WTC11 (cell line): ENCODE data around the gene THSD7B. TPM values are rescaled to one million over a fixed set of nuclear protein-coding genes. Genes with fewer than 3 reads are reported as not detected.
A peak's percentile ranks its signal among the peaks of the same experiment; 100 is the strongest.

Experiments used
- ATAC-seq: fragments of 200-7000 bp; cut with Tn5 transposase; 2 replicates; pipeline ENCODE4 v1.10.0; 2021; ENCODE audit warnings: mild to moderate bottlenecking, moderate library complexity
- CTCF ChIA-PET: fragments of 300-600 bp; sonication (Branson Sonifier 250); formaldehyde crosslinking; loops from one replicate; lab custom pipeline; 2021; ENCODE audit warnings: antibody characterized with exemption; lab: Charles Lee
- POLR2A ChIA-PET: fragments of 350-600 bp; sonication (Branson Sonifier 250); formaldehyde crosslinking; loops from one replicate; lab custom pipeline; 2021; ENCODE audit warnings: antibody characterized with exemption; lab: Charles Lee
- DNase-seq: peaks from one replicate; pipeline ENCODE4 v3.0.0; 2021; ENCODE audit warnings: low spot score
- H3K27ac Mint-ChIP-seq: 2 replicates; pipeline ENCODE4 v1.8.0; 2021; ENCODE audit warnings: mixed read lengths
- H3K27me3 Mint-ChIP-seq: 2 replicates; pipeline ENCODE4 v1.8.0; 2021; ENCODE audit warnings: low read depth, mild to moderate bottlenecking, moderate library complexity, mixed read lengths
- H3K36me3 Mint-ChIP-seq: 2 replicates; pipeline ENCODE4 v1.8.0; 2021; ENCODE audit warnings: mixed read lengths
- H3K4me1 Mint-ChIP-seq: 2 replicates; pipeline ENCODE4 v1.8.0; 2022; ENCODE audit warnings: mixed read lengths
- H3K4me3 Mint-ChIP-seq: 2 replicates; pipeline ENCODE4 v1.8.0; 2021; ENCODE audit warnings: mild to moderate bottlenecking, moderate library complexity, mixed read lengths
- H3K9me3 Mint-ChIP-seq: 2 replicates; pipeline ENCODE4 v1.8.0; 2021; ENCODE audit warnings: mixed read lengths
- ATF2 ChIP-seq: sonication (generic); formaldehyde crosslinking; IDR thresholded peaks from 2 replicates; pipeline ENCODE4 v1.8.1; 2022; ENCODE audit warnings: low read depth, missing genetic modification reagents, borderline replicate concordance
- E2F1 ChIP-seq: sonication (generic); formaldehyde crosslinking; IDR thresholded peaks from 2 replicates; pipeline ENCODE4 v1.8.0; 2022; ENCODE audit warnings: mild to moderate bottlenecking, missing genetic modification reagents
- E2F4 ChIP-seq: sonication (generic); formaldehyde crosslinking; IDR thresholded peaks from 2 replicates; pipeline ENCODE4 v1.8.1; 2022; ENCODE audit warnings: low read depth, mild to moderate bottlenecking, moderate library complexity, missing genetic modification reagents, borderline replicate concordance
- GABPB1 ChIP-seq: sonication (generic); formaldehyde crosslinking; IDR thresholded peaks from 2 replicates; pipeline ENCODE4 v1.8.1; 2023; ENCODE audit warnings: mild to moderate bottlenecking, missing genetic modification reagents
- GTF2I ChIP-seq: fragments of 250-450 bp; sonication (Bioruptor Pico); conservative IDR thresholded peaks from 2 replicates; pipeline ENCODE4 v1.4.0; 2021; ENCODE audit warnings: mild to moderate bottlenecking
- NR1H2 ChIP-seq: sonication (generic); formaldehyde crosslinking; IDR thresholded peaks from 2 replicates; pipeline ENCODE4 v1.9.0; 2021; ENCODE audit warnings: mild to moderate bottlenecking, moderate library complexity, missing genetic modification reagents
- TCF7 ChIP-seq: sonication (generic); formaldehyde crosslinking; IDR thresholded peaks from 2 replicates; pipeline ENCODE4 v1.8.0; 2022; ENCODE audit warnings: mild to moderate bottlenecking, low read depth, missing genetic modification reagents, moderate library complexity
- TP53 ChIP-seq: sonication (generic); formaldehyde crosslinking; IDR thresholded peaks from 2 replicates; pipeline ENCODE4 v1.8.1; 2023; ENCODE audit warnings: mild to moderate bottlenecking, missing genetic modification reagents
- USF1 ChIP-seq: sonication (generic); formaldehyde crosslinking; IDR thresholded peaks from 2 replicates; pipeline ENCODE4 v1.8.0; 2022; ENCODE audit warnings: mild to moderate bottlenecking, missing genetic modification reagents
- ZBTB43 ChIP-seq: sonication (generic); formaldehyde crosslinking; IDR thresholded peaks from 2 replicates; pipeline ENCODE4 v1.8.1; 2023; ENCODE audit warnings: mild to moderate bottlenecking, missing genetic modification reagents
- ZNF138 ChIP-seq: sonication (generic); formaldehyde crosslinking; conservative IDR thresholded peaks from 2 replicates; pipeline ENCODE4 v1.8.1; 2022; ENCODE audit warnings: mild to moderate bottlenecking, moderate library complexity, missing genetic modification reagents
- ZNF396 ChIP-seq: fragments of 250-450 bp; sonication (Bioruptor Pico); IDR thresholded peaks from 2 replicates; pipeline ENCODE4 v1.8.0; 2021; ENCODE audit warnings: mild to moderate bottlenecking, moderate library complexity, borderline replicate concordance
- ZNF416 ChIP-seq: fragments of 250-450 bp; sonication (Bioruptor Pico); IDR thresholded peaks from 2 replicates; pipeline ENCODE4 v1.9.0; 2021; ENCODE audit warnings: mild to moderate bottlenecking, inconsistent platforms
- ZNF425 ChIP-seq: fragments of 250-450 bp; sonication (Bioruptor Pico); conservative IDR thresholded peaks from 2 replicates; pipeline ENCODE4 v1.9.0; 2021; ENCODE audit warnings: mild to moderate bottlenecking
- ZNF532 ChIP-seq: fragments of 250-450 bp; sonication (Bioruptor Pico); IDR thresholded peaks from 2 replicates; pipeline ENCODE4 v1.9.0; 2021; ENCODE audit warnings: mild to moderate bottlenecking, borderline replicate concordance
- total RNA-seq: library from RNA; stranded (reverse); gene quantifications from 3 replicates; pipeline ENCODE4 v1.2.3, GENCODE V29; 2021

The THSD7B gene
- total RNA-seq, 1 experiment from 2014 or later = 2.9 TPM

GRCh38 chr2:137193401-137193800, 428.1 kb downstream of the THSD7B start:
- POLR2A ChIA-PET = no interaction called here
- peaks cover 20% of the 10 kb centered on the region for H3K4me1 Mint-ChIP-seq
- peaks cover 55% of the 10 kb centered on the region for H3K27me3 Mint-ChIP-seq
- no peak for TF ChIP-seq ZNF138 (CRISPR knock-in tag)
- no peak for TF ChIP-seq USF1 (CRISPR knock-in tag)
- DNase-seq (no peak), ATAC-seq (no peak)
- H3K36me3 Mint-ChIP-seq = no peaks in the 10 kb centered on the region
- H3K9me3 Mint-ChIP-seq = no peaks in the 10 kb centered on the region
- CTCF ChIA-PET = no interaction called here
- no peak overlapping the region for H3K4me3 Mint-ChIP-seq
- H3K27ac Mint-ChIP-seq = no peak overlapping the region

- Mint-ChIP-seq H3K27me3 (peaks cover 59% of the 10 kb centered on the region), H3K4me1 (peaks cover 20% of the 10 kb centered on the region), H3K4me3 (no peak overlapping the region), H3K27ac (no peak overlapping the region), H3K36me3 (no peaks in the 10 kb centered on the region), H3K9me3 (no peaks in the 10 kb centered on the region)
- DNase-seq = no peak
- TF ChIP-seq ZNF532 (CRISPR knock-in tag) = no peak
- no peak for TF ChIP-seq TP53 (CRISPR knock-in tag)
- no peak for TF ChIP-seq GTF2I (CRISPR knock-in tag)
- no peak for TF ChIP-seq ATF2 (CRISPR knock-in tag)
- no peak for TF ChIP-seq ZNF416 (CRISPR knock-in tag)
- no peak for TF ChIP-seq ZNF396
- no peak for TF ChIP-seq GABPB1
- TF ChIP-seq E2F4 = no peak
- no peak for TF ChIP-seq E2F1
- TF ChIP-seq TCF7 (CRISPR knock-in tag) = no peak
- no peak for TF ChIP-seq NR1H2 (CRISPR knock-in tag)
- TF ChIP-seq ZNF425 (CRISPR knock-in tag) = no peak
- TF ChIP-seq ZBTB43 = no peak
- CTCF ChIA-PET = no interaction called here
- POLR2A ChIA-PET = no interaction called here
- ATAC-seq = peak; percentile 85
These were observed 428.8 kb downstream of the THSD7B start for GRCh38 chr2:137194111-137194510.
